GM13976 (cell line): ENCODE results near the gene MAD1L1.
"Not testable (repeated sequence)": the region's sequence is repeated elsewhere in the genome, so short reads cannot be mapped to it uniquely, and the experiment has no call there.

ENCODE experiments used
- DNase-seq: peaks from one replicate; pipeline ENCODE4 v3.0.0; 2012; ENCODE audit warnings: low spot score
- CTCF ChIP-seq: IDR thresholded peaks from 2 replicates; pipeline ENCODE4 v1.5.1; 2012; ENCODE audit warnings: borderline replicate concordance, mild to moderate bottlenecking; ENCODE audit not compliant: insufficient read depth; ENCODE audit errors: extremely low read depth, missing control alignments, control extremely low read depth
- in situ Hi-C: fragments of 300-500 bp; cut with MboI; formaldehyde crosslinking; loops from one replicate; pipeline ENCODE4 v1.12.0; 2022; ENCODE audit warnings: low sequenced_read_pairs, mixed read lengths, inconsistent platforms; ENCODE audit not compliant: unreplicated experiment

The MAD1L1 gene

GRCh38 chr7:1843921-1844335, 388.8 kb downstream of the MAD1L1 start:
- no peak for TF ChIP-seq CTCF
- in situ Hi-C loops: no loop called here
- DNase-seq: no peak

GRCh38 chr7:1843271-1843861, 389.4 kb downstream of the MAD1L1 start:
- in situ Hi-C loops: no loop called here
- TF ChIP-seq CTCF: no peak
- DNase-seq: no peak

- DNase-seq: no peak
- no peak for TF ChIP-seq CTCF
- in situ Hi-C loops: no loop called here
Observed at GRCh38 chr7:1842321-1843221, 390.2 kb downstream of the MAD1L1 start.

GRCh38 chr7:1841286-1842021, 391.3 kb downstream of the MAD1L1 start:
- DNase-seq, in situ Hi-C loops: not testable (repeated sequence)

- in situ Hi-C loops, DNase-seq: not testable (repeated sequence)
Observed at GRCh38 chr7:1840744-1841143, 392.0 kb downstream of the MAD1L1 start.

GRCh38 chr7:1839701-1840100, 393.0 kb downstream of the MAD1L1 start:
- in situ Hi-C loops: no loop called here

GRCh38 chr7:1838911-1839531, 393.7 kb downstream of the MAD1L1 start:
- DNase-seq, in situ Hi-C loops: not testable (repeated sequence)

More at GRCh38 chr7:1839701-1840100, 393.0 kb downstream of the MAD1L1 start:
- TF ChIP-seq CTCF: no peak
- no peak for DNase-seq

- DNase-seq, in situ Hi-C loops: not testable (repeated sequence)
Observed at GRCh38 chr7:1838544-1838872, 394.2 kb downstream of the MAD1L1 start.

- in situ Hi-C loops: not testable (repeated sequence)
Observed at GRCh38 chr7:1837696-1838543, 394.8 kb downstream of the MAD1L1 start.

GRCh38 chr7:1831933-1832535, 400.7 kb downstream of the MAD1L1 start:
- DNase-seq, in situ Hi-C loops: not testable (repeated sequence)

More at GRCh38 chr7:1837696-1838543, 394.8 kb downstream of the MAD1L1 start:
- DNase-seq: not testable (repeated sequence)

GRCh38 chr7:1831471-1831870, 401.3 kb downstream of the MAD1L1 start:
- in situ Hi-C loops, DNase-seq: not testable (repeated sequence)

GRCh38 chr7:1829668-1830067, 403.1 kb downstream of the MAD1L1 start:
- DNase-seq, in situ Hi-C loops: not testable (repeated sequence)
